GM20000 (cell line): Measurements from ENCODE around the gene CDKN1B.

ENCODE experiments used
- DNase-seq: peaks from one replicate; pipeline ENCODE4 v3.0.0; 2012; ENCODE audit warnings: low spot score
- CTCF ChIP-seq: IDR thresholded peaks from 2 replicates; pipeline ENCODE4 v1.5.1; 2012; ENCODE audit warnings: mild to moderate bottlenecking, control low read depth; ENCODE audit errors: extremely low read depth, missing control alignments

The CDKN1B gene

DNA sequence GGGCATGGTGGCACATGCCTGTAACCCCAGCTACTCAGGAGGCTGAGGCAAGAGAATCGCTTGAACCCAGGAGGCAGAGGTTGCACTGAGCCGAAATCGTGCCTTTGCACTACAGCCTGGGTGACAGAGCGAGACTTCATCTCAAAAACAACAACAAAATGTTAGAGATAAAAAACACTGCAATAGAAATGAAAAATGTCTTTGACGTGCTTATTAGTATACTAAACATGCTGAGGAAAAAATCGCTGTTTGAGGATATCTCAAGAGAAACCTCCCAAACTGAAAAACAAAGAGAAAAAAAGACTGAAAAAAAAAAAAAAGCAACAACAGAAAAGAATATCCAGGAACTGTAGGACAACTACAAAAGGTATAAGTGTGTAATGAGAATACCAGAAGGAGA is 53.1 kb downstream of the CDKN1B start:
- DNase-seq = no peak
- TF ChIP-seq CTCF = no peak
